Neural crest cell (in vitro differentiated cells): ENCODE data around the gene STK35. TPM values are rescaled to one million over a fixed set of nuclear protein-coding genes. Genes with fewer than 3 reads are reported as not detected.

Experiments
- DNase-seq: peaks from one replicate; pipeline ENCODE4 v3.0.0; 2021; ENCODE audit warnings: low read depth, mixed read lengths, low spot score
- H3K27ac Mint-ChIP-seq: one replicate; pipeline ENCODE4 v1.8.0; 2021; ENCODE audit warnings: mild to moderate bottlenecking, mixed read lengths; ENCODE audit not compliant: unreplicated experiment
- H3K27me3 Mint-ChIP-seq: 2 replicates; pipeline ENCODE4 v1.8.0; 2021; ENCODE audit warnings: low read depth, mild to moderate bottlenecking, mixed read lengths
- H3K36me3 Mint-ChIP-seq: 2 replicates; pipeline ENCODE4 v1.8.0; 2021; ENCODE audit warnings: low read depth, mild to moderate bottlenecking, mixed read lengths
- H3K4me1 Mint-ChIP-seq: 2 replicates; pipeline ENCODE4 v1.8.0; 2021; ENCODE audit warnings: mixed read lengths
- H3K4me3 Mint-ChIP-seq: one replicate; pipeline ENCODE4 v1.8.0; 2021; ENCODE audit warnings: mild to moderate bottlenecking, mixed read lengths
- H3K9me3 Mint-ChIP-seq: 2 replicates; pipeline ENCODE4 v1.8.0; 2021; ENCODE audit warnings: mixed read lengths
- total RNA-seq: library from RNA; stranded (reverse); gene quantifications from 2 replicates; pipeline ENCODE4 v1.2.1, GENCODE V29; 2021
- TF ChIP-seq, protein P1 (sequence below): fragments of 200-600 bp; sonication (generic); conservative IDR thresholded peaks from 2 replicates; pipeline ENCODE4 v1.5.0; 2021; ENCODE audit warnings: antibody characterized with exemption, mild to moderate bottlenecking

STK35 gene
- total RNA-seq, 1 donor from 2014 or later: 35.7 TPM

DNA sequence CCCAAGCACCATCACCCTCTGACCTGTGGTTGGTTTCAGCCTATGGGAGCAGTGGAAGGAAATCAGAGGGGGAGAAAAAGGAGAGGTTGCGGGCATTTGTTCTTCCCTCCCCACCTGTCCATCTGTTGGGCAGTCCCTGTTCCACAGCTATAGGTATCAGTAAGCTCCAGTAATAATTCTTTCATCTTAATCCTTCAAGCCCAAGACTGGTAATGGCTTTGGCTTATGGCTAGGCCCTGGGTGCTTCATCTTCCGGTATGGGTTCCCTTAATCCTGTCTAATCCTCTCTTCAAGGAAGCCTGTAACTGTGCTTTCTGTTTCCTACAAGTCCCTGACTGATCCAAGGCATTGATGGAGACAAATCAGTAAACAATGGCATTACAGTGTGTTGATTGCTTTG lies 42.2 kb upstream of the STK35 start:
- Mint-ChIP-seq H3K36me3 (no peaks in the 10 kb centered on the region), H3K27ac (no peak overlapping the region)

DNA sequence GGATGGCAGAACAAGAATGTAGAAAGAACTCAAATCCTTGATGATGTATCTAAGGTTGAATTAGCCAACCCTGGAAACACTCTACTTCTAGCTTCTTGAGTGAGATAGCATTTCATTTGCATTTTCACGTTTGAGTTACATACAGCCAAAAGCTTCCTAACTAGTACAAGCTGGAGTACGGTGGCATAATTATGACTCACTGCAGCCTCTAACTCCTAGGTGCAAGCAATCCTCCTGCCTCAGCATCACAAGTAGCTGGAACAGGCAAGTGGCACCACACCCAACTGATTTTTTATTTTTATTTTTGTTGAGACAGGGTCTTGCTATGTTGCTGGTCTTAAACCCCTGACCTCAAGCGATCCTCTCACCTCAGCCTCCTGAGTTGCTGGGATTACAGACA lies 36.5 kb upstream of the STK35 start:
- Mint-ChIP-seq H3K27ac (no peak overlapping the region), H3K4me1 (no peaks in the 10 kb centered on the region), H3K27me3 (peaks cover 51% of the 10 kb centered on the region), H3K36me3 (no peaks in the 10 kb centered on the region), H3K4me3 (no peak overlapping the region), H3K9me3 (no peaks in the 10 kb centered on the region)
- TF ChIP-seq, protein P1, sequence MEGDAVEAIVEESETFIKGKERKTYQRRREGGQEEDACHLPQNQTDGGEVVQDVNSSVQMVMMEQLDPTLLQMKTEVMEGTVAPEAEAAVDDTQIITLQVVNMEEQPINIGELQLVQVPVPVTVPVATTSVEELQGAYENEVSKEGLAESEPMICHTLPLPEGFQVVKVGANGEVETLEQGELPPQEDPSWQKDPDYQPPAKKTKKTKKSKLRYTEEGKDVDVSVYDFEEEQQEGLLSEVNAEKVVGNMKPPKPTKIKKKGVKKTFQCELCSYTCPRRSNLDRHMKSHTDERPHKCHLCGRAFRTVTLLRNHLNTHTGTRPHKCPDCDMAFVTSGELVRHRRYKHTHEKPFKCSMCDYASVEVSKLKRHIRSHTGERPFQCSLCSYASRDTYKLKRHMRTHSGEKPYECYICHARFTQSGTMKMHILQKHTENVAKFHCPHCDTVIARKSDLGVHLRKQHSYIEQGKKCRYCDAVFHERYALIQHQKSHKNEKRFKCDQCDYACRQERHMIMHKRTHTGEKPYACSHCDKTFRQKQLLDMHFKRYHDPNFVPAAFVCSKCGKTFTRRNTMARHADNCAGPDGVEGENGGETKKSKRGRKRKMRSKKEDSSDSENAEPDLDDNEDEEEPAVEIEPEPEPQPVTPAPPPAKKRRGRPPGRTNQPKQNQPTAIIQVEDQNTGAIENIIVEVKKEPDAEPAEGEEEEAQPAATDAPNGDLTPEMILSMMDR: no peak
- DNase-seq: no peak

More for the DNA sequence above, 42.2 kb upstream of the STK35 start:
- Mint-ChIP-seq H3K9me3 (peaks cover 4% of the 10 kb centered on the region), H3K27me3 (peaks cover 46% of the 10 kb centered on the region), H3K4me1 (no peaks in the 10 kb centered on the region), H3K4me3 (no peak overlapping the region)
- TF ChIP-seq, protein P1: no peak
- no peak for DNase-seq

DNA sequence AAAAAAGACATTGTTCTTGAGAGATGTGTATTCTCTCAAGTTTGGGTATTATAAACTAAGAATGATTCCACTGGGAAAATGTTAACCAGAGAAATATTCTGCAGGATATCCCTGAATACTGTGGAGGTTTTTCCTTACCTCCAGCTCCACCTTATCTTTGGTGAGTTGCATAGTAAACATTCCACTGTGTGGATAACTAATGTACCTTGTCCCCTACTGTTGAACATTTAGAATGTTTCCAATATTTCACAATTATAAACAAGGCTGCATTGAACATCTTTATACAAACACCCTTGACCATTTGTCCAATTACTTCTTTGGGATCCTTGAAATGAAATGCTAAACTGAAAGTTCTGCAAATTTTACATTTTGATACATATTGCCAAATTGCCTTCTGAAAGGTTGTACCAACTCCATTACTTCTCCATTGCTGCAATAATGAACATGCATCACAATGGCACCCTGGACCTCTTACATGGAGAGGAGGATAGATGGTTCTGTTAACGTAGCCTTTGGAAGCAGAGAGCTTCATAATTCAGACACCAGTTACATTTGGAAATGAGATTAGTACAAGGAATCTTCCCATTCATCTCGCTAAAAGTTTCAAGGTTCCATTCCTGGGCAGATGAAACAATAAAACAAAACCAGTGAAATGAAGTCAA lies 35.0 kb upstream of the STK35 start:
- Mint-ChIP-seq H3K9me3 (no peaks in the 10 kb centered on the region), H3K4me3 (no peak overlapping the region), H3K27ac (no peak overlapping the region), H3K36me3 (no peaks in the 10 kb centered on the region), H3K4me1 (no peaks in the 10 kb centered on the region), H3K27me3 (peaks cover 57% of the 10 kb centered on the region)
- DNase-seq: no peak
- TF ChIP-seq, protein P1: no peak

DNA sequence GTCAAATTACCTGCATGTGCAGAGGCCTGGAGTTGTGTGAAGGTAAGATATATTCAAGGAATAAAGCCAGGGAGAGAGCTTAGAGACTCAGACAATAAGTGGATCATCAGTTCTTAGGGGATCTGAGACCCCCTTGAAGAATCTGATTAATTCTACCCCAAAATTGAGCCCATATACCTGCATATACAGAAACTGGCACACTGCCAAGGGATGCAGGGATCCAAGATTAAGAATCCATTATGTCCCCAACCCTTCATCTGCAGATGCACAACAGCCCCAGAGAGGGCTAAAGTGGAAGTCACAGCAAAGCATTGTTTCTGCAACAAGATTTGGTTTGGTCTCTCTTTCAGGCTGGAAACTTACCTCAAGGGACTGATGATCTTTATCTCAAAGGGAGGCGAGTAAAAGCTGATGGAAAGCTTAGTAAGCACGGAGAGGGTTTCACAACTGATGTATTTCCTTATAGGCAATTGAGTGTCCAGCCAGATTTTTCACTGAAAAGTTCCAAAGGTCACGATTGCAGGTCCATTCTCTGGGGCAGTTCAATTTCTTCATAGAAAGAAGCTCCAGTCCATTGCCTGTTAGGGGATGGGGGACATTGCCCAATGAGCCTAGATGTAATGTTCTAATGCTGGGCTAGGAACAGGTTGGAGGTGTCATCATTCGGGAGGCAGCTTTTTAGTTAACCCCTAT lies 20.9 kb upstream of the STK35 start:
- Mint-ChIP-seq H3K9me3 (no peaks in the 10 kb centered on the region), H3K36me3 (no peaks in the 10 kb centered on the region), H3K4me3 (no peak overlapping the region), H3K27me3 (peaks cover 40% of the 10 kb centered on the region), H3K27ac (no peak overlapping the region), H3K4me1 (peaks cover 6% of the 10 kb centered on the region)
- TF ChIP-seq, protein P1: no peak
- DNase-seq: no peak

DNA sequence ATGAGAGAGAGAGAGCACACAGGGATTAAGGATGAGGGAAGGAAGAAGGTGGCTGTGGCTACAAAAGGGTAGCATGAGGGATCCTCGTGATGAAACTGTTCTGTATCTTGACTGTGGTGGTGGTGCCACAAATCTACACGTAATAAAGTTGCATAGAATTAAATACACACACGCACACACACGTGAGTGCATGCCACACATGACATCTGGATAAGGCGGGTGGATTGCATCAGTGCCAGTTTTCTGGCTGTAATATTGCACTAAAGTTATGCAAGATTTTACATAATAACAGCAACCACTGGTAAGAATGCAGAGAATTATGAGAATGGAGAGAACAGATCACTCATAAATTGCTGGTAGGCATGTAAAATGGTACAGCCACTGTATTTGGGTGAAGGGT lies 16.9 kb upstream of the STK35 start:
- Mint-ChIP-seq H3K9me3 (no peaks in the 10 kb centered on the region), H3K4me1 (peaks cover 12% of the 10 kb centered on the region), H3K27me3 (peaks cover 38% of the 10 kb centered on the region), H3K4me3 (no peak overlapping the region), H3K27ac (no peak overlapping the region), H3K36me3 (no peaks in the 10 kb centered on the region)
- DNase-seq: no peak
- TF ChIP-seq, protein P1: no peak
